H1 (cell line): ENCODE measurements around the gene ZNF367. TPM values are rescaled to one million over a fixed set of nuclear protein-coding genes. Genes with fewer than 3 reads are reported as not detected.

Experiments
- CTCF ChIA-PET: fragments of 300-600 bp; sonication (Branson Sonifier 250); formaldehyde crosslinking; loops from one replicate; lab custom pipeline; 2021; ENCODE audit not compliant: partially characterized antibody; lab: Charles Lee
- POLR2A ChIA-PET: fragments of 300-600 bp; sonication (Branson Sonifier 250); formaldehyde crosslinking; loops from one replicate; lab custom pipeline; 2021; ENCODE audit warnings: inconsistent platforms; ENCODE audit not compliant: partially characterized antibody; lab: Charles Lee
- DNase-seq, 2 experiments: peaks; one replicate each; pipeline versions ENCODE4 v3.0.0 to v3.0.0-alpha.2; 2010 to 2022; ENCODE audit warnings: low spot score in 2 of 2, low read depth in 1 of 2, mixed read lengths in 1 of 2
- FAIRE-seq: peaks from 2 replicates; lab custom pipeline; 2011; peaks lifted over from hg19 to GRCh38; lab: Jason Lieb, UNC
- H2AFZ ChIP-seq: 2 replicates; pipeline ENCODE4 v1.8.1; 2012; ENCODE audit warnings: low read length, inconsistent platforms
- H2AK5ac ChIP-seq: 2 replicates; pipeline ENCODE4 v1.6.1; 2013; ENCODE audit warnings: low read depth, low read length
- H2BK120ac ChIP-seq: replicated peaks from 2 replicates; pipeline ENCODE3; 2013; ENCODE audit warnings: low read depth, low read length, inconsistent platforms
- H2BK12ac ChIP-seq: 2 replicates; pipeline ENCODE4 v1.6.1; 2013; ENCODE audit warnings: low read depth, low read length
- H2BK15ac ChIP-seq: 2 replicates; pipeline ENCODE4 v1.6.1; 2013; ENCODE audit warnings: low read length
- H2BK20ac ChIP-seq: 2 replicates; pipeline ENCODE4 v1.6.1; 2013; ENCODE audit warnings: low read length
- H2BK5ac ChIP-seq: 2 replicates; pipeline ENCODE4 v1.6.1; 2013; ENCODE audit warnings: low read depth, low read length
- H3K14ac ChIP-seq: 2 replicates; pipeline ENCODE4 v1.6.1; 2013; ENCODE audit warnings: inconsistent platforms; ENCODE audit not compliant: insufficient read length
- H3K18ac ChIP-seq: 2 replicates; pipeline ENCODE4 v1.6.1; 2013; ENCODE audit warnings: low read length; ENCODE audit errors: extremely low read depth
- H3K23ac ChIP-seq: 2 replicates; pipeline ENCODE4 v1.6.1; 2013; ENCODE audit warnings: inconsistent platforms; ENCODE audit not compliant: insufficient read length
- H3K23me2 ChIP-seq: 2 replicates; pipeline ENCODE4 v1.6.1; 2013; ENCODE audit warnings: low read depth, low read length
- H3K27ac ChIP-seq: 2 replicates; pipeline ENCODE4 v1.6.1; 2011; ENCODE audit warnings: low read depth, low read length, inconsistent platforms
- H3K27me3 ChIP-seq, 4 experiments: replicated peaks in 1 of 4; 1 replicate in 1 of 4; 2 replicates in 3 of 4; pipeline versions ENCODE4 v1.6.1 to v1.8.1; 2011 to 2013; ENCODE audit warnings: low read length in 3 of 4, mild to moderate bottlenecking in 3 of 4, inconsistent platforms in 2 of 4, mixed read lengths in 2 of 4, moderate library complexity in 1 of 4; ENCODE audit not compliant: control insufficient read depth in 3 of 4, insufficient read depth in 3 of 4; ENCODE audit errors: extremely low read depth in 1 of 4
- H3K36me3 ChIP-seq, 4 experiments: 2 replicates each; pipeline versions ENCODE4 v1.6.1 to v1.8.1; 2011 to 2013; ENCODE audit warnings: mild to moderate bottlenecking in 4 of 4, low read length in 3 of 4, moderate library complexity in 2 of 4, control low read depth in 1 of 4, inconsistent platforms in 1 of 4; ENCODE audit not compliant: insufficient read depth in 4 of 4, control insufficient read depth in 2 of 4
- H3K4ac ChIP-seq: replicated peaks from 2 replicates; pipeline ENCODE3; 2013; ENCODE audit warnings: low read length, low read depth, mixed read lengths, inconsistent platforms; ENCODE audit not compliant: insufficient read length
- H3K4me1 ChIP-seq, 4 experiments: replicated peaks in 1 of 4; 1 replicate in 1 of 4; 2 replicates in 3 of 4; pipeline versions ENCODE4 v1.6.1 to v1.8.1; 2011 to 2013; ENCODE audit warnings: low read length in 3 of 4, inconsistent platforms in 2 of 4, mixed read lengths in 1 of 4; ENCODE audit not compliant: insufficient read depth in 4 of 4, control insufficient read depth in 3 of 4
- H3K4me2 ChIP-seq, 2 experiments: 2 replicates each; pipeline versions ENCODE4 v1.6.1 to v1.8.1; 2011 to 2013; ENCODE audit warnings: low read depth in 2 of 2, low read length in 2 of 2, control low read depth in 1 of 2, inconsistent platforms in 1 of 2, mild to moderate bottlenecking in 1 of 2; ENCODE audit not compliant: insufficient read depth in 1 of 2
- H3K4me3 ChIP-seq, 4 experiments: fragments of 200-600, 300-600 bp in 1 of 4; sonication (generic), shearing (Covaris generic), sonication (Bioruptor Twin) in 1 of 4; 2 replicates each; pipeline versions ENCODE4 v1.5.1 to v1.8.1; 2011 to 2016; ENCODE audit warnings: low read length in 4 of 4, low read depth in 3 of 4, control low read depth in 2 of 4, inconsistent platforms in 2 of 4, mild to moderate bottlenecking in 2 of 4, mixed read lengths in 1 of 4, moderate library complexity in 1 of 4; ENCODE audit not compliant: insufficient read depth in 2 of 4; ENCODE audit errors: extremely low read depth in 1 of 4
- H3K56ac ChIP-seq: replicated peaks from 2 replicates; pipeline ENCODE3; 2013; ENCODE audit warnings: low read depth, mild to moderate bottlenecking, mixed read lengths, low read length, inconsistent platforms; ENCODE audit not compliant: insufficient read length
- H3K79me1 ChIP-seq: 2 replicates; pipeline ENCODE4 v1.6.1; 2013; ENCODE audit warnings: low read depth, low read length, control low read depth
- H3K79me2 ChIP-seq, 2 experiments: 2 replicates each; pipeline versions ENCODE4 v1.6.1 to v1.8.1; 2012 to 2013; ENCODE audit warnings: low read length in 2 of 2, mild to moderate bottlenecking in 2 of 2, inconsistent platforms in 1 of 2; ENCODE audit not compliant: insufficient read depth in 2 of 2, control insufficient read depth in 1 of 2
- H3K9ac ChIP-seq, 4 experiments: replicated peaks in 1 of 4; 1 replicate in 1 of 4; 2 replicates in 3 of 4; pipeline versions ENCODE4 v1.6.1 to v1.8.1; 2011 to 2013; ENCODE audit warnings: low read depth in 3 of 4, low read length in 3 of 4, control low read depth in 2 of 4, mild to moderate bottlenecking in 2 of 4, moderate library complexity in 2 of 4, inconsistent platforms in 1 of 4; ENCODE audit errors: extremely low read depth in 1 of 4
- H3K9me3 ChIP-seq, 2 experiments: 2 replicates each; pipeline versions ENCODE4 v1.6.1 to v1.8.1; 2012 to 2013; ENCODE audit warnings: mild to moderate bottlenecking in 2 of 2, moderate library complexity in 2 of 2, control low read depth in 1 of 2, inconsistent platforms in 1 of 2, low read depth in 1 of 2, low read length in 1 of 2, mixed read lengths in 1 of 2; ENCODE audit not compliant: insufficient read depth in 2 of 2
- H4K20me1 ChIP-seq, 2 experiments: replicated peaks in 1 of 2; 2 replicates each; pipeline versions ENCODE3 to v1.8.1; 2011 to 2013; ENCODE audit warnings: inconsistent platforms in 2 of 2, low read length in 2 of 2, mild to moderate bottlenecking in 1 of 2; ENCODE audit not compliant: insufficient read depth in 2 of 2, control insufficient read depth in 1 of 2
- H4K5ac ChIP-seq: 2 replicates; pipeline ENCODE4 v1.6.1; 2013; ENCODE audit warnings: low read length, low read depth, mixed read lengths, inconsistent platforms; ENCODE audit not compliant: insufficient read length
- H4K8ac ChIP-seq: 2 replicates; pipeline ENCODE4 v1.8.0; 2013; ENCODE audit warnings: mild to moderate bottlenecking, moderate library complexity, low read length, inconsistent platforms; ENCODE audit not compliant: insufficient read depth; ENCODE audit errors: extremely low read depth
- H4K91ac ChIP-seq: replicated peaks from 2 replicates; pipeline ENCODE3; 2013; ENCODE audit warnings: low read length, mixed read lengths, inconsistent platforms; ENCODE audit not compliant: insufficient read length
- ASH2L ChIP-seq: fragments of 200-600, 300-600 bp; sonication (generic); IDR thresholded peaks from one replicate; pipeline ENCODE4 v1.7.1; 2017; ENCODE audit warnings: low read length
- CBX5 ChIP-seq: fragments of 300-800, 300-1000 bp; sonication (generic); IDR thresholded peaks from 2 replicates; pipeline ENCODE4 v1.7.1; 2016; ENCODE audit warnings: antibody characterized with exemption, low read length, low read depth
- CTBP2 ChIP-seq: IDR thresholded peaks from 2 replicates; pipeline ENCODE4 v1.7.0; 2011; ENCODE audit warnings: borderline replicate concordance, mild to moderate bottlenecking, moderate library complexity, mixed read lengths, low read length; ENCODE audit not compliant: insufficient read depth, insufficient read length
- GABPA ChIP-seq: IDR thresholded peaks from 2 replicates; pipeline ENCODE4 v1.6.1; 2011; ENCODE audit warnings: mild to moderate bottlenecking, low read length, moderate library complexity, borderline replicate concordance; ENCODE audit not compliant: insufficient read depth
- KDM4A ChIP-seq: IDR thresholded peaks from one replicate; pipeline ENCODE4 v1.7.1; 2012; ENCODE audit warnings: low read depth, mild to moderate bottlenecking, moderate library complexity, low read length, inconsistent platforms; ENCODE audit not compliant: severe bottlenecking
- KDM5A ChIP-seq: fragments of 200-600 bp; IDR thresholded peaks from 2 replicates; pipeline ENCODE4 v1.7.1; 2012; ENCODE audit warnings: mild to moderate bottlenecking, low read length, inconsistent platforms, mixed read lengths
- PHF8 ChIP-seq: fragments of 200-600 bp; sonication (generic); conservative IDR thresholded peaks from 2 replicates; pipeline ENCODE4 v1.7.1; 2012; ENCODE audit warnings: low read depth, mild to moderate bottlenecking, inconsistent platforms, low read length, moderate library complexity
- POLR2A ChIP-seq, 2 experiments: IDR thresholded peaks; 1 replicate in 1 of 2; 2 replicates in 1 of 2; pipeline ENCODE4 v1.6.1; 2011; ENCODE audit warnings: low read depth in 2 of 2, low read length in 2 of 2, mild to moderate bottlenecking in 2 of 2; ENCODE audit errors: control extremely low read depth in 1 of 2
- POLR2AphosphoS5 ChIP-seq: IDR thresholded peaks from 2 replicates; pipeline ENCODE4 v1.6.1; 2011; ENCODE audit warnings: low read depth, low read length
- RFX5 ChIP-seq: IDR thresholded peaks from 2 replicates; pipeline ENCODE4 v1.6.1; 2011; ENCODE audit warnings: low read depth, low read length, improper control_type of control experiment, borderline replicate concordance
- SIX5 ChIP-seq: IDR thresholded peaks from 2 replicates; pipeline ENCODE4 v1.6.1; 2011; ENCODE audit warnings: mild to moderate bottlenecking, low read depth, low read length
- SRF ChIP-seq: IDR thresholded peaks from 2 replicates; pipeline ENCODE4 v1.6.1; 2011; ENCODE audit warnings: mild to moderate bottlenecking, low read depth, low read length, moderate library complexity
- TAF1 ChIP-seq: IDR thresholded peaks from 2 replicates; pipeline ENCODE4 v1.6.1; 2011; ENCODE audit warnings: mild to moderate bottlenecking, low read depth, low read length
- ZNF274 ChIP-seq: IDR thresholded peaks from 2 replicates; pipeline ENCODE4 v1.7.0; 2012; ENCODE audit warnings: low read length, borderline replicate concordance; ENCODE audit errors: extremely low read depth
- WGBS, 2 experiments: shearing (Covaris generic) in 1 of 2; methylation state at CpG; one replicate each; pipeline versions ENCODE4 v1.1.6 to v1.1.7; 2013 to 2015; ENCODE audit warnings: low lambda C conversion rate in 2 of 2, mixed read lengths in 2 of 2, inconsistent platforms in 1 of 2, low coverage in 1 of 2, missing lambda C conversion rate in 1 of 2; ENCODE audit not compliant: insufficient replicate concordance in 2 of 2, insufficient coverage in 1 of 2, insufficient read length in 1 of 2; ENCODE audit errors: extremely low coverage in 1 of 2, missing lambda C conversion rate in 1 of 2; 5-methylcytosine and 5-hydroxymethylcytosine counted together
- polyA plus RNA-seq, 7 experiments: library from polyadenylated mRNA; depleted of rRNA in 3 of 7; stranded (reverse) in 5 of 7; unstranded in 2 of 7; fragments of >200 nt in 5 of 7; fragments of 200-250 nt in 2 of 7; gene quantifications; 1 replicate in 5 of 7; 2 replicates in 1 of 7; 4 replicates in 1 of 7; pipeline versions ENCODE4 v1.2.1 to v1.2.3, GENCODE V29; 2011 to 2013; ENCODE audit warnings: missing spikeins in 2 of 7, mixed read lengths in 2 of 7
- total RNA-seq: library from RNA; stranded (reverse); fragmentation: NEBNext Ultra II Directional; extraction: Animal tissue kit (Norgen Biotek cat#: 25700); gene quantifications from 2 replicates; pipeline ENCODE4 v1.2.1, GENCODE V29; 2021

The ZNF367 gene
- total and polyA plus RNA-seq, 2 of the 8 experiments (the other 6 are each of a cell fraction or from before 2014, with no cell fraction given) = 2.2 to 8.2 TPM

GRCh38 chr9:96462541-96462940, 44.4 kb upstream of the ZNF367 start:
- H2BK15ac ChIP-seq = no peak overlapping the region
- H3K79me1 ChIP-seq = no peaks in the 10 kb centered on the region
- H3K4ac ChIP-seq = no peak overlapping the region
- H4K5ac ChIP-seq = no peak overlapping the region
- H4K91ac ChIP-seq = no peak overlapping the region
- DNase-seq = no peak
- no peak overlapping the region for H2AK5ac ChIP-seq
- no peaks in the 10 kb centered on the region for H3K79me2 ChIP-seq
- peaks cover 0 to 22% (median 4%) of the 10 kb centered on the region in 4 experiments; a peak in 5 of 8 replicates for H3K36me3 ChIP-seq
- CTCF ChIA-PET = interaction anchor here (0.6 to 1.8 kb wide), 5 partner anchors 14 to 203 kb away, joined by 3 to 7 read pairs (median 3); no protein-coding TSS in a partner anchor
- no peak overlapping the region for H2BK12ac ChIP-seq
- no peak overlapping the region for H3K23ac ChIP-seq
- H3K9me3 ChIP-seq = no peaks in the 10 kb centered on the region
- H2AFZ ChIP-seq = no peak overlapping the region
- POLR2A ChIA-PET = interaction anchor here (1.8 kb wide), 1 partner anchor 10 kb away, joined by 9 read pairs; no protein-coding TSS in a partner anchor
- no peak overlapping the region for H3K9ac ChIP-seq
- H3K4me2 ChIP-seq = peak overlapping the region; percentile 28 to 29; a peak in 2 of 4 replicates
- WGBS, 2 experiments = 39% methylated on average over 5 of the region's 6 CpGs; no CpG with 5 or more reads in 1 of the 2 experiments
- H3K27me3 ChIP-seq = no peaks in the 10 kb centered on the region
- no peak overlapping the region; the same call in 1 of the 2 replicates for H3K18ac ChIP-seq
- peaks cover 4 to 9% (median 8%) of the 10 kb centered on the region in 4 experiments; a peak in 5 of 7 replicates for H3K4me1 ChIP-seq
- no peak overlapping the region for H2BK20ac ChIP-seq
- H4K20me1 ChIP-seq = no peaks in the 10 kb centered on the region
- no peak overlapping the region for H3K14ac ChIP-seq
- H3K23me2 ChIP-seq = no peaks in the 10 kb centered on the region
- H2BK5ac ChIP-seq = peak overlapping the region; percentile 10; the same call in 1 of the 2 replicates
- no peak overlapping the region for H3K4me3 ChIP-seq
- no peak overlapping the region for H4K8ac ChIP-seq
- H2BK120ac ChIP-seq = no peak overlapping the region
- H3K56ac ChIP-seq = no peak overlapping the region
- no peak overlapping the region for H3K27ac ChIP-seq
- FAIRE-seq = no peak
- TF ChIP-seq PHF8 (no peak), CTBP2 (no peak), KDM4A (no peak), TAF1 (peak; percentile 41), POLR2A (IDR thresholded peaks at IDR 0.05; ENCODE audit: control extremely low read depth in 1 of 2, low read depth in 2 of 2, low read length in 2 of 2) (peak in 1 of 2 experiments; percentile 26; a peak in 1 of 3 replicates), SRF (no peak), ASH2L (no peak), ZNF274 (no peak), KDM5A (no peak), POLR2AphosphoS5 (0 out of 2 replicates have a peak, but pooled peaks have one; percentile 26), CBX5 (no peak), SIX5 (no peak), GABPA (no peak), RFX5 (no peak)
